NB4 (cell line): ENCODE results near the gene RPS27.

Source experiments
- CTCF ChIP-seq: IDR thresholded peaks from one replicate; pipeline ENCODE4 v1.5.1; 2012; ENCODE audit warnings: low read depth, low read length
- POLR2A ChIP-seq: IDR thresholded peaks from 2 replicates; pipeline ENCODE4 v1.6.1; 2011; ENCODE audit warnings: mild to moderate bottlenecking; ENCODE audit not compliant: insufficient read length; ENCODE audit errors: extremely low read depth
- TF ChIP-seq, protein P1 (sequence below): IDR thresholded peaks from 2 replicates; pipeline ENCODE4 v1.6.1; 2011; ENCODE audit warnings: low read depth, low read length

DNA sequence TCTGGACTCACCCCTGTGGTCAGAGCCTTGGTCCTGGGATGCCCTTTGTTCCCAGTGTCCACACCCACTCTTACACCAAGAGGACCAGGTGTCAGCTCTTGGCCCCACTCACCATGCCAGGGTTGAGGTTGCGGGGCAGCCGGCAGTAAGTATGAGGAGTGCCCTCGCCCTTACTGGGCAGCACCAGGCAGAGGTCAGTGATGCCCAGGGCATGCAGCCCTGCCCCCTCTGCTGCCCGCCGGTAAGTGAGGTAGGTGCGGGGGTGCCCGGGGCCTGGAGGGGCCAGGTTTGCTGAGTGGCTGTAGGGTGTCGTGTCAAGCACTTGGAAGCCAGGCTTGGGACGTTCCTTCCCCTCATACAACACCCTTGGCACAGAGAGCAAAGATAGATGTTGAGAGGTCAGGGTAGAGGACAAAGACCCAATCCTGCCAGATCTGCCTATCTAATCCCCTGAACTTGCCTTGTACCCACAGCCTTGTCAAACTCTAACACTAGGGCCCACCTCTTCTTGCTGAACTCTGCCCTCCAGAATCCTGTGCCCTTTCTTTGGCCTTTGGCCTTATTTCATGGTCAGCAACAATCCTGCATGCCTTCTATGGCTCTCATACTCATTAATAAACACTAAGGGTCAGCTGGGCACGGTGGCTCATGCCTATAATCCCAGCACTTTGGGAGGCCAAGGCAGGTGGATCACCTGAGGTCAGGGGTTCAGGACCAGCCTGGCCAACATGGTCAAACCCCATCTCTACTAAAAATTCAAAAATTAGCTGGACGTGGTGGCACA is 47.6 kb upstream of the RPS27 start:
- no peak for TF ChIP-seq CTCF
- TF ChIP-seq POLR2A, result no peak
- TF ChIP-seq, protein P1, sequence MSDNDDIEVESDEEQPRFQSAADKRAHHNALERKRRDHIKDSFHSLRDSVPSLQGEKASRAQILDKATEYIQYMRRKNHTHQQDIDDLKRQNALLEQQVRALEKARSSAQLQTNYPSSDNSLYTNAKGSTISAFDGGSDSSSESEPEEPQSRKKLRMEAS, result no peak
